ENCODE data around the gene TWIST2. TPM values are rescaled to one million over a fixed set of nuclear protein-coding genes. Genes with fewer than 3 reads are reported as not detected.

The TWIST2 gene
- total RNA-seq, 1 donor from 2014 or later, result 0.46 TPM

GRCh38 chr2:238906254-238906935 lies 58.5 kb downstream of the TWIST2 start:
- no peak for TF ChIP-seq CTCF (conservative IDR thresholded peaks at IDR 0.05; ENCODE audit: low read depth, low read length)
- H3K4me3 ChIP-seq (ENCODE audit: low read depth, low read length), result no peak overlapping the region
- no peak for DNase-seq (ENCODE audit: low read depth)

- DNase-seq (ENCODE audit: low read depth), result no peak
- TF ChIP-seq CTCF (conservative IDR thresholded peaks at IDR 0.05; ENCODE audit: low read depth, low read length), result no peak
These were observed 59.2 kb downstream of the TWIST2 start for GRCh38 chr2:238906936-238907716.

GRCh38 chr2:238907717-238908173 lies 59.9 kb downstream of the TWIST2 start:
- TF ChIP-seq CTCF (conservative IDR thresholded peaks at IDR 0.05; ENCODE audit: low read depth, low read length), result no peak
- no peak overlapping the region for H3K4me3 ChIP-seq (ENCODE audit: low read depth, low read length)
- no peak for DNase-seq (ENCODE audit: low read depth)

More at GRCh38 chr2:238906936-238907716, 59.2 kb downstream of the TWIST2 start:
- H3K4me3 ChIP-seq (ENCODE audit: low read depth, low read length), result no peak overlapping the region

GRCh38 chr2:238908960-238909951 lies 61.4 kb downstream of the TWIST2 start:
- H3K4me3 ChIP-seq (ENCODE audit: low read depth, low read length), result no peak overlapping the region
- no peak for TF ChIP-seq CTCF (conservative IDR thresholded peaks at IDR 0.05; ENCODE audit: low read depth, low read length)
- DNase-seq (ENCODE audit: low read depth), result no peak

GRCh38 chr2:238910751-238911351 lies 63.0 kb downstream of the TWIST2 start:
- H3K4me3 ChIP-seq (ENCODE audit: low read depth, low read length), result no peak overlapping the region
- TF ChIP-seq CTCF (conservative IDR thresholded peaks at IDR 0.05; ENCODE audit: low read depth, low read length), result no peak
- peak; percentile 66 for DNase-seq (ENCODE audit: low read depth)

Data from epithelial cell of proximal tubule (primary cell).